Superior temporal gyrus (tissue), 1 donor: ENCODE data around the gene STX18.

ENCODE experiments used
- DNase-seq: peaks from one replicate; pipeline ENCODE4 v3.0.0-alpha.2; 2016; ENCODE audit errors: extremely low spot score

The STX18 gene

GRCh38 chr4:4440333-4441061 is 101.4 kb downstream of the STX18 start:
- DNase-seq: no peak

DNA sequence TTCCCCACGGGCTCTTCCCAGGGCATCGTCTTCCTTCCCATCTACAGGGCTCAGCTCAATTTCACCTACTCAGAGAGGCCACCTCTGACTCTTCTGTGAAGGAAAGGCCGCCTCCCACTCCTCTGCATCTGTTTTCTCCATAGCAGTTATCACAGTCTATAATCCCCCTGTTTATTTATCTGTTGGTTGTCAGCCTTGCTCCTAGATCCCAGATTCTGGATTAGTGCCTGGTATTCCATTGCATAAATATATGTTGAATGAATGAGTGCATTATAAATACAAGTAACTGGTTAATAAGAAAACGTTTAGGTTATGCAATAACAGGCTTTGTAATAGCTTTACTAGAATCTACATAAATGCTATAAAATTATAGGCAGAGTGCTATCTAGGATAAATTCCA is 102.1 kb downstream of the STX18 start:
- no peak for DNase-seq

DNA sequence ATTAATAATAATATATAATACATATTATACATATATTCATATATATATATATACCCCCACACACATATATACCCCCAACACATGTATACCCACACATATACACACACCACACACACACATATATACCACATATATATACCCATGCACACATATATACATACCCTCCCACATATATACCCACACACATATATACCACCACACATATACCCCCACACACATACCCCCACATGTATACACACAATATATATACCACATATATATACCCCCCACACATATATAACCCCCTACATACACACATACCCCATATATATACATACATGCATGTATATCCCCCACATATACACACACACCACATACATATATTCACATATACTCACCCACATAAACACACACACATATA is 103.0 kb downstream of the STX18 start:
- no peak for DNase-seq

DNA sequence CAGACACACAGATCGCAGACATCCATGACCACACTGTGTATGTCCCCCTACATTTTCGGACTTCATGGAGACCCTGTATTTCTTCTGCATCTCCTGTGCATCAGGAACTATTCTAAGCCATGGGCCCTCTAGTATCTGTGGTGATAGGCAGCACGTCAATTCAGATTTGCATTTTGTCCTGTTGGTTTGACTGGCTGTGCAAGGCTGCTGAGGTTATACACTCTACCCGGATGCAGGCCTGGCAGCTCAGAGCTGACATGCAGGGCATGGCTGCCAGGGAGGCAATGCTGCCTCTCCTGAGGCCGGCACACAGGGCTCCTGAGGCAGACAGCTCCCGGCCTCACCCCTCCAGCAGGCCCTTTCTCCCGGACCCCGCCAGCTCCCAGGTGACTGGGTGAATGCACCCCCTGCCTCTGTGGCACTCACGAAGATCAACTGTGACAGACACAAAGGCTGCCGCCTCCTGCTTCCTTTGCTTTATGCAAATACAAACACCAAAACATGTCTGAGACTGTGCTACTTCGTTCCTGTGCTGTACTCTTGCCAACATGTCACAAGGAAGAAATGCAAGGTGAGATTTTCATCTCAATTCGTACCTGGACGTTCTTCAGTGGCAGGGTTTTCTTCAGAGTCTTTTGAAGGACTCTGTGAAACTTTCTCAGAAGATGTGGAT is 103.9 kb downstream of the STX18 start:
- no peak for DNase-seq

- DNase-seq: no peak
Measured at GRCh38 chr4:4436244-4436823, 105.5 kb downstream of the STX18 start.

GRCh38 chr4:4433941-4434340 is 107.9 kb downstream of the STX18 start:
- no peak for DNase-seq

DNA sequence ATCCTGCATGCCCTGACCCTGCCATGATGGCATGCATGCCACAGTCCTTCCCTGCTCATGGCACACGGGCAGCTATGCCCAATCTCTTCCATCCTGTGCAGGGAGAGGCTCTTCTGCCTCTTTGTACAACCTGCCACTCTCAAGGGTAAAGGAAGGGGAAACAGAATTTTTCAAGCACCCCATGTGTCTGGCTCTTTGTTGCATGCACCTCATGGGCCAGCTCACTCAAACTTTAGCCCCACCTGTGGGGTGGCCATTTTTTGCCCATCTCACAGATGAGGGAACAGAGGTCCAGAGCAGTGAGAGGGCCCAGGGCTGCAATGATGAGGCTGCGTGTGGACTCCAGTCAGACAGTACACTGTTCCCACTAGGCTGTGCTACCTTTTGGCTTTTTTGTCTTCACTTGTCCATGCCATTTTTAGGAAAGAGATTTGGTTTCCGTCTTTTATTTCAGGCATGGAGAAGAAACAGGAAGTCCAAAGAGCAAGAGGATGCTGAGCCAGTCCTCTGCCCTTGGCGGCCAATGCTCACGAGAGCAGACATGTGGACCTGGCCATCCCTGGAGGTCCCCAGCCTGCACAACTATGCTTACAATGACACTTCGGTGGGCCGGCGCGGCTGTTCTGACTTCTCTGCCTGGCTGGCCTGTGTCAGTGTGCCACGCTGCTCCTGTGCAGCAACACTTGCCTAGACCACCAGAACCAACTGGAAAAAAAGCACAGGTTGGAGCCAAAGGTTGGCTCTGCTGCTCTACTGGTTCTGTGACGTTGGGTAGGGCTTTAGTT is 109.3 kb downstream of the STX18 start:
- no peak for DNase-seq

DNA sequence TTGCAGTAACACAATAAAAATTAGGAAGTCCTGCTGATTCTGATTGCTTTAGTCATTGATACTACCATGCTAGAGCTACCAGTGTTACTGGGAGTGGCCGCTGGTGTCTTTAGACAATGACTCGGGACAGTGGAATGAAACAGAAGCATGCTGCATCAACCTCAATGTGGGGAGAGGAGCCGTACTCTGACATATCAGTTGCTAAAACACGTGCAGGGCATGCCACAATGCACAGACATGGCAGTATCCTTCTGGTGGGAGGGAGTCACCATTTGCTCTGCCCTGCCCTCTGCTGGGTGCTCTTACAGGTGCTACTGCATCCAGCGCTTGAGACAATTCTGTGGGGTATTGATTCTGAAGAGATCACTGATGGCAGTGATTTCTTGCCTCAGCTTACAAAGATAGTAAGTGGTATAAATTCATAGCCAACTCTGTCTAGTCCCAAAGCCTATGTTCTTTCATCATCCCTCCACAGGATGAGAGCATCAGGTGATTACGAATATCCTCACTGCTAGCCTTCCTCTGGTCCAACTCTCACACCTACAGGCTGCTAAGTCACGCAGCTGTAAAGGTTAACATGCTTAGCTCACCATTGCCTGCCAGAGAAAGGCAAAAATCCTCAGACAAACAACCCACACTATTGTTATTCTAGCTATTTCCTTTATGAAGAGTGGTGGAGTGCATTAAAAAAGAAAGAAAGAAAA is 111.2 kb downstream of the STX18 start:
- DNase-seq: peak; percentile 70

DNA sequence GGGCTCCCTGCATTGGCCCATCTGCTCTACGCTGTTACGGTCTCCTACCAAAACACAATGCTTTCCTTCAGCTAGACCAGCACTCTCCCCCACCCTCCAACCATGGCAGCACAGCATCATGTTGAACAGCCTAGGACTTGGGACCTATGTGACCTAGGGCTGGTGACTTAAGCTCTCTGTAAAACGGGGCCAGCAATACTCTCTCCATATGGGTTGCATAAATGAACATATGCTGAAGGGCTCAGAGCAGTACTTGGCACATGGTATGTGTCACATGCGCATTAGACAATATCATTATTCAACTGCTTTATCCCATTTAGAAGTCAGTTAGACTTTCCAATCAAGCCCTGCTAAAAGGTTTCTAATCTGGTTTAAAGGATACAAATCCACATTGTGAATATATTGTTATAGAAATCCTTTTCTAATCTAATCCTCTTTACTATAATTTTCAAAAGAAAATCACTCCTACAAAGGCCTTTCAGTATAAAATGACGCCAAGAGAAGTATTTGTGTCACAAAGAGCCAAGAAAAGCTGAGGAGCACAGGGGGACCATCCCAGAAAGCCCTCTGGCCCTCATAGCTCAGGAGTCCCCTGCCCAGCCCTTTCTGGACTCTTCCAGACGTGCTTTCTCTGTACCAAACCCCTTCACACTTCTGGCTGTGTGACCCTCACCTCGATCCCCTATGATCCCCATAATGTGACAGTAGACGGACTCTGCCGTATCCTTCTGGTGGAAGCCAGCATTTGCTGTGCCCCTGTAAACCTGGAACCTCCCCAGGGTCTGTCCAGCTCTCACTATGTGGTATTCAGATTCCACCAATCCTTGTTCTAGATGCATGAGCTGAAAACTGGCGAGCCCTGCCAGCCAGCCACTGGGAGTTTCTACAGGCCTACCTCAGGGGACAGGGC is 112.6 kb downstream of the STX18 start:
- DNase-seq: peak; percentile 67

GRCh38 chr4:4427886-4428285 is 114.0 kb downstream of the STX18 start:
- no peak for DNase-seq

DNA sequence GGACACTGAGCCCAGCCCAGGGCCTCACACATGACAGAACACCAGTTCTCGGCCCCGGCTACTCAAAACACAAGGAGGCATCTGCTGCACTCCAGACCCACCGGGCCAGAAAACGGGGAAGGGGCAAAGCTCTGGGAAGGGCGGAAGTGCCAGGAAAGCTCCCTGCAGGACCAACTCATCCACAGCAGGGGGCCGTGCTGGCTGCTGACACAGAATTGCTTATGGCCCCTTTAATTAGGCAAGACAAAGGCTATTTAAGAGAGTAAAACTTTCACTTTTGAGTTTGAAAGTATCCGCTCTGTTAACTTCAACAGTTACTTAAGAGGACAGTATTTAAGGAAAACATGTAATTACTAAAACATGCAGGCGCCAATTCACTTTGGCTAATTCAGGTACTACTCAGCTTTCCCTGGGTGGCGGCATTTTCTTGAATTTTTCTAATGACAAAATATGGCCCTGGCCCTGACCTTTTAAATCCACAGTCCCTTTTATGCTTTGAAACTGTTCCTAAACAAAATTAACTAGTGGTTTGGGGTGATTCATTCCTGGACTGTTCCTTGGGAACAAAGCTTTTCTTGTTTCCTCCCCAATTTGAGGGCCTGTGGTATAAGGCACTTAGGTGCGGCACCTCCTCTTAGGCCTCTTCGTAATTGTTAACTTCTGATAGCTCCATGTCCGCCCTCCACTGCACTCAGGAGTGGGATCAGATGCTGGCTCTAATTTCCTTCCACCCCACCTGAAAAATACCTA is 114.6 kb downstream of the STX18 start:
- DNase-seq: no peak

DNA sequence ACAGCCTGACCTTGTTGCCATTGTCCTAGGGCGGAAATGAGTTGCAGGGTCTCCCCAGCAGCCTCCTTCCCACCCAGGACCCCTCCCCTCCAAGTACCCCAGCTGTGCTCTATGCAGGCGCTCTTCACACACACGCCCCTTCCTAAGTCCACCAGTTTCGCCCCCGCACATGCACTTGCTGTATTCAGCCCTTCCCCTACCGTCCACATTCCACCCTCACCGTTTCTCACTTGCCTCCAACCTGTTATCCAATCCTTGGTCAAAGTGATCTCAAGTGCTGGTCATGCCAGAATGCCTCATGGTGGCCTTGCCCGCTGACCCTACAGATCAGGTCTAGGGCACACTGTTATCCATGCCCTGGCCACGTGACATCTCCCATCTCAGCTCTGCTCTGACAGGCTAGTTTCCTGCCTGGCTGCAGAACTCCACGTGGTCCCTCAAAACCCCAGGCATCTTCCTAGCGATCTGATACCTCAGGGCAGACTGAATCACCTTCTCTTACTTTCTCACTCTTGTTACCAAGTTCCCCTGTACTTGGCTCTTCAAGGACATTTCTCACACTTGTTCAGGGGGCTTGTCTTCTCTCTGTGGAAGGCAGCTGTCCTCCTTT is 115.2 kb downstream of the STX18 start:
- DNase-seq: no peak

GRCh38 chr4:4425696-4426095 is 116.2 kb downstream of the STX18 start:
- DNase-seq: no peak

DNA sequence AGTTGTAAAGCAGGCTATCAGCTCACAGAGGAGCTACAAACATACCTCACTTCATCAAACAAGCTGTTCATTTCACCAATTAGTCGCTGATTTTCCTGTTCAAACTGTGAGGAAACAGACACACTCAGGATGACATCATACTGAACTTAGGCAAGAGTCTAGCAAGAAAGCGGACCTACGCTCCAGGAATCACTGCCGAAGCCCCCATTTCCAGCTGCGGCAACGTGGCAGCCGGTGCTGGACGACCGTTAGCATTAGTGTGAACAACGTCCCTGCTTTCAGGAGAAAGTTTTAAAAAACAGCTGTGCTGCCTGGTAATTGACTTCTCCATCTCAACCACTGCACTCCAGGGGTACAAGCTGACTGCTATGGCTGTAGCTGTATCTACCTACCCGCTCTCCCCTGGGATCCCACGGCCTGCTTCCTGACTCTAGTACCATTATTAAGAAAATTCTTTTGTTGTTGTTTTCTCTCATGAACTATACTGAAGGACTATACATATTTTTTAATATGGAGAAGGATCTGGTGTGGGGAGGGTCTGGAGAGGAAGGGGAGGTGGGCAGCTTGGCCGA is 116.6 kb downstream of the STX18 start:
- no peak for DNase-seq

DNA sequence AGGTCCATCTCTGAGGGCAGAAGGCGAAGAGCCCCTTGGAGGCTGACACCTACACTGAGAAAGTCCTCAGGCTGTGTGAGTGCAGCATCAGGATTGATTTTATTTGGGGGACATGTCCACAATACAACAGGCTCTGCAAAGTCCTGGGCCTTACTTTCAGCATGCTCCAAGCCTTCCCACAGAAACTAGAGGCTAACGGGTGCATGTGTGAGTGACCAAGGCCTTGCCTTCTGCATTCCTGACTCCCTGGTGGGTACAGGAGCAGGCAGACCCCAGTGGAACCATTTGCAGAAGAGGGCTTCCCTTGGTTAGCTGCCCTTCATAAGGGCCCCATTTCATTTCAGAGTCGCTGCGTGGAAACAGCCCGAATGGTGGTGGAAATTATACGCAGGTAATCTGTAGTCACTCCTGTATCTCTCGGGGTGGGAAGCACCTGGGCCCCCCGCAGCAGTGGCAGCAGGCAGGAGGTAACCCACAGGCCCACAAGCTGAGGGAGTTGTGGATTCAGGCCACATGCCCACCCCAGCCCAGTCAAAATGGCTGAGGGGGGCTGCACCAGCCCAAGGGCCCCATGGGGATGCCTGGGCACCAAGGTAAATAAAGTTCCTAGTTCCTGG is 117.2 kb downstream of the STX18 start:
- DNase-seq: no peak

DNA sequence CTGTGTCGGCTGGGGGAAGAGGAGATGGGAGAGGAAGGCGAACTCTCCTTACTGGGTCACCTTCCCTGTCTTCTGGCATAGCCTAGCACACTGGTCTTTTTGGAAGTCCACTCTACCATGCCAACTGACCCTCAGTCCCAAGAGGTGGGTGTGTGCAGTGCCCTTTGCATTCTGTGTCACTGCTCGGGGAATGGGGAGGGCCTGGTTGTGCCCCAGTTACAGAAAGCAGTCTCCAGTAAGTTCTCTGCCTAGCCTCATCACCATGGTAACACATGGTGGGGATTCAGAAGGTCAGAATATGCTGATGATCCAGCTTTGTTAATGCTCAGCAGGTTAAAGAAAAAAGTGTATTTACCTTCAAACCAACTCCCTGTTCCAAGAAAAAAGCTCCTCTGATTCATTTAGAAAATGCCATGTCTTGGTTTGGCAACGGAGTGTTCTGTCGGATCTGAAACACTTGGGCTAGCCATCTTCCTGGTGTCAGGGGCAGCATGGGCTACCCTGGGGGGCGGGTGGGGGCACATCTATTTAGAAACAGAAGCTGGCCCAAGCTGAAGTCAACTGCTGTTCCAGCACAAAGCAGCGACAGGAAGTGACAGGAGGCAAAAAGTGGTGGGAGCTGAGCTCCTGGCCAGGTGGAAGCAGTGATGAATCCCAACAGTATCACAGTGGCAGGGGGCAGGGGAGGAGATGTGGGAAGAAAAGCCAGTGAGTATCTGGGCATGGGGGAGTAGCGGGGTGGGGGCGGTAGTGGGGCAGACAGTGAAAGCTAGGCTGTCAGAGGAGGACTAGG is 117.9 kb downstream of the STX18 start:
- DNase-seq: no peak

DNA sequence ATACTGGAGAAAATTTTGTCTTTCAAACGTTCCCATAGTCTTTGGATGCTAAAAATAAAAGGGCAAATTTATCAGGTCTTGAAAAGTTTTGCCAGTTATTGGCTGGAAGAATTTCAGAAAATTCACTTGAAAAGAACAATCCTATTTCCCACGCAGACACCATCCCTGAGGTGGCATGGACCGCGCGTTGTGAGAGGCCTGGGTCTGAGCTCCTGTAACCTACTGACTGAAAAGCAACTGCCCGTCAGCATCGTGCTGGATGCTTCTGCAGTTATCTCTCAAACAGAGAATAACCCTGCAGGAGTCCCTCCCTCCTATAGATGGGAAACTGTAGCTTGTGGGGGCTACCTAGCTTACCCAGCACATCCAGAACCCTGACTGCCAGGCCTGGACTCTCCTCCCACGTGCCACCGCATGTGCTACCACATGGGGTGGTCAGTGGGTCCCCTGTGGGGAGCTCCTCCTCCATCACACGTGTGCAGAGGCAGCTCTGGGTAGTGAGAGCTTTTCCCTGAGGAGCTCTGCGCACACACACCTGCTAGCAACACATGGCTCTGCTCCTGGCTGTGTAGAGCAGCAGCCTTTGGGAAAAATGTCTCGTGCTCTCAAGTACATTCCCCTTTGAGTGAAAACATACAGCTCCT is 118.9 kb downstream of the STX18 start:
- DNase-seq: no peak
